Jurkat, Clone E6-1 (cell line): ENCODE measurements around the gene CD48.
"Not testable (repeated sequence)": the region's sequence is repeated elsewhere in the genome, so short reads cannot be mapped to it uniquely, and the experiment has no call there.

Experiments
- DNase-seq: peaks from one replicate; pipeline ENCODE4 v3.0.0-alpha.2; 2011; ENCODE audit warnings: low read depth, low spot score
- H3K4me3 ChIP-seq: 2 replicates; pipeline ENCODE4 v1.5.1; 2011; ENCODE audit warnings: mild to moderate bottlenecking, low read length, control low read depth, moderate library complexity

CD48 gene

DNA sequence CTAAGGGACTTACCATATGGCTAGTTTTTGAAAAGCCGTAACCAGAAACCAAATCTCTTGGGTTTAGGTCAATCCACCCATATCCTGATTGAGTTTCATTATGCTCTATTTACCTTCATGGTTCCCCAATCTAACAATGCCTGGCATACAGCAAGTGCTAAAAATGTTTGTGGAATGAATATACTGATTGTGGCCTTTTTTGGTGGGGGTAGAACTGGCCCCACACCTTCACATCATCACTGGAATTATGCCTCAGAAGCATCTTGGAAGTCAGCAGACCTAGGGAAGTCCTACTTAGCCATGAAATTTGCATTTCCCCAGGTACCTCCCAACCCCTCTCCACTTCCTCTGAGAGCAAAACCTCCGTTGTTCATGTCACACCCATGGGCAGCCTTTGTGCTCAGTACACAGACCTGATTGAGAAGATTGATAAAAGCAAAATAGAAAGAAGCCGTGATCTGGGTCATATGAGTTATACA is 47.0 kb downstream of the CD48 start:
- no peak for DNase-seq
- H3K4me3 ChIP-seq, result no peak overlapping the region

DNA sequence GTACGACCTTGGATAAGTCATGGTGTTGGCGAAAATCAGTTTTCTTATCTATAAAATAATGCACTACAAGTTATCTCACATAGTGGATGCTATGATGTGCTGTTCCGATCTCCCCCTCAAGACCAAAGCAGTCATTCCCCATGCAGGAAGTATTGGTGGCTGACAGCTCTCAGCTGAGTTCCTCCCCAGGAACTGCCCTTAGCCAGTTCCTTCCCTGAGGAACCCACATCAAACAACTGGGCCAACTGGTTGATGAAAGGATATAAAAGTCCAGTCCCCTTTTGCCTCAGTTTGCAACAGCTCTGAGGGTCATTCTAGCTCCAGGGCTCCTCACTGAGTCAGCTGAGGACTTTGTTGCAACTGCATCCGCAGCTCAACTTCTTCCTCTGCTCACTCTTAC is 48.7 kb downstream of the CD48 start:
- DNase-seq, result no peak
- no peak overlapping the region for H3K4me3 ChIP-seq

DNA sequence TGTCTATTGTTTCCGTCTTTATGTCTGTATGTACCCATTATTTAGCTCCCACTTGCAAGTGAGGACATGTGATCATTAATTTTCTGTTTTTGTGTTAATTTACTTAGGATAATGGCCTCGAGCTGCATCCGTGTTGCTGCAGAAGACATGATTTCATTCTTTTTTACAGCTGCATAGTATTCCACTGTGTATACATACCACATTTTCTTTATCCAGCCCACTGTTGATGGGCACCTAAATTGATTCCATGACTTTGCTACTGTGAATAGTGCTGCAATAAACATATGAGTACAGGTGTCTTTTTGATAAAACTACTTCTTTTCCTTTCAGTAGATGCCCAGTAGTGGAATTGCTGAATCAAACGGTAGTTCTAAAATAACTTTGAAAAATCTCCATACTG is 52.1 kb downstream of the CD48 start:
- H3K4me3 ChIP-seq, result no peak overlapping the region
- DNase-seq, result no peak

DNA sequence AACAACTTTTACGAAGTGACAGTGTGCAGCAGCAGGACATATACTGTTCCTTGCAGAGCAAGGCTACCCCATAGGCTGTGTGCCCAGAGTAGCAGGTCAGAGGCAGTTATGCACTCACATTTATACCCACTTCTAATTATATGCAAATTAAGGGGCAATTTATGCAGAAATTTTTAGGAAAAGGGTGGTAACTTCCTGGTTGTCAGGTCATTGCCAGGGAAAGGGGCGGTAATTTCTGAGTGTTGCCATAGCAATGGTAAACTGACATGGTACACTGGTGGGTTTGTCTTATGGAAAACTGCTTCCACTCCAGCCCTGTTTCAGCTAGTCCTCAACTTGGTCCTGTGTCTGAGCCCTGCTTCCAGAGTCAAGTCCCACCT is 52.8 kb downstream of the CD48 start:
- DNase-seq, result no peak
- no peak overlapping the region for H3K4me3 ChIP-seq

DNA sequence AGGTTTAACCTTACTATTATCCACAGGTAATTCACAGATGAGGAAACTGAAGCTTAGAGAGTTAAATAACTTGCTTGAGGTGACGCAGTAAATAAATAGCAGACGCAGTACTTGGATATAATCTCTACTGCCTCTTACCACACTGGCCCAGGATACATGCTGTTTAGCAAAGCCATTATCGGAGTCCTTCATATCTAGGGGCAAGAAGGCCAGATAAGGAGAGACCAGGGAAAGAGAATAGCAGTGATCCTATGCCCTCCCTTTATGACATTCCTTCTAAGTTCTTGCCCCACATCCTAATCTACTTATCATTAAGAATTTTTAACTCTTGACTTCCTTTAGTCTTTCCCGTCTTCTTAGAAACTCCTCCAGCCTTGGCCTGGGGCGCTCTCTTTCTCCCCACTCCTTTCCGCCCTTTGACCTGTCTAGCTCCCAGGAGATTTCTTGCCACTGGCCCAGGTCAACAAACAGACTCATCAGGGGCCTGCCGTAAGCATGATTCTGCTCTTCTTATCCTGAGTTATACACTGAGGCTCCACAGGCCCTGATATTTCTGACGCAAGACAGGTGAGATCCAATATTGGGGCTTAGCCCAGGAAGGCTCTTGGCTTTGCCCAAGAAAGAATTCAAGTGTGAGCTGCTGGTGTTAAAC is 53.3 kb downstream of the CD48 start:
- DNase-seq, result no peak
- H3K4me3 ChIP-seq, result no peak overlapping the region

DNA sequence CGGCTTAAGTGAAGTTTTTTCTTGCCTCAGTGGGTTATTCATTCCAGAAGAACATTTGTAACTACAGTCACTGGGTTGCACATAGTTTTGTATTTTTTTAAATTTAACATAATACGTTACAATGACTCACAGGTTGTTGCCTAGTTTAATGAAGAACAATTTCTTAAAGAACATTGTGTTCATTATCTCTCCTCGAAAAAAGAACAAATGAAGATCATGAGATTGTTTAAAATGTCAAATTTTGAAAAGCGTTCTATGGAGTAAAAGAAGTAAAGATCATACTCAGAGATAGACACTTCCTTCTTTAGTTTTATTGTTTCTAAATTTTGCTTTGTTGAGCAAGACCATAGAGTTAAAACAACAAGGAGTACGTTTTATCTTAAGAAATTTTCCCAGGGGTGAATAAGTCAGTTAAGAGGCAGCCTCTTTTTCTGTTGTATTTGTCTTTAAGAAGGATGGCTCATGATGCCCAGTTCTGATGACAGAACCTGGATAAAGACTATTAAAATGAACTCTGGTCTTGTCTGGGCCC is 54.3 kb downstream of the CD48 start:
- H3K4me3 ChIP-seq, result no peak overlapping the region
- DNase-seq, result no peak

DNA sequence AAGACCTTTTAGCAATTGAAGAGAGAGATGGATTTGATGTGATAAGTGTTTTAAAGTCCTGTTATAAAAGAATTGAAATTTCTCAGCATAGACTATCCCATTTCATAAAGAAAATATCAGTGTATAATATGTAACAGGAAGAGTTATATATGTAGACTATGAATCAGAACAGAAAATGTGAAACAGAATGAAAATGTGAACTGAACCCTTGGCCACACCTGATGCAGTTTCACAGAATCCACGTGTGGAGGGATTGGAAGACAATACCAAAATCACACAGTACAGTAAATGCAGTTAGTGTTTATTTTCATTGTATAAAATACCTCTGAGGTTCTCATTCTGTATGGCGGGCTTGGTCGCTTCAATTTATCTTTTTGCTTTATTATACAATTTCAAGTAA is 54.9 kb downstream of the CD48 start:
- DNase-seq, result no peak
- H3K4me3 ChIP-seq, result no peak overlapping the region

DNA sequence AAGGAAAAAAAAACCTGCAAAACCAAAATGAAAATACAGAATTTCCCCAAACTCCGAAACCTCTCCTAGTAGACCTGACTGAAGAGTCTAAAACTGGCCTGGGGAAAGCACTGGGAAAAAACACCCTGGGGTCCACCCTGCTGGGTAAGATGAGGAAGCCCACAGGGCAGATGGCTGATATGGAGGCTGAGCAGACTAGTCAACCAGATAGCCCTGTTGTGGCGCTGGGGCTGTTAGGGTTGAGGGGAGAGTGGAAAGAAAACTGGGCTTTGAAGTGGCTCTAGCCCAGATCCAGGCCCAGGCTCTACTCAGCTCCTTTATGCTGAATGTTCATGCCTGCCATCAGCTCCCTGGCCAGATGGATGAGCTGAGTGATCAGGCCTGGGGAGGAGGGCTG is 58.0 kb downstream of the CD48 start:
- no peak for DNase-seq
- no peak overlapping the region for H3K4me3 ChIP-seq

DNA sequence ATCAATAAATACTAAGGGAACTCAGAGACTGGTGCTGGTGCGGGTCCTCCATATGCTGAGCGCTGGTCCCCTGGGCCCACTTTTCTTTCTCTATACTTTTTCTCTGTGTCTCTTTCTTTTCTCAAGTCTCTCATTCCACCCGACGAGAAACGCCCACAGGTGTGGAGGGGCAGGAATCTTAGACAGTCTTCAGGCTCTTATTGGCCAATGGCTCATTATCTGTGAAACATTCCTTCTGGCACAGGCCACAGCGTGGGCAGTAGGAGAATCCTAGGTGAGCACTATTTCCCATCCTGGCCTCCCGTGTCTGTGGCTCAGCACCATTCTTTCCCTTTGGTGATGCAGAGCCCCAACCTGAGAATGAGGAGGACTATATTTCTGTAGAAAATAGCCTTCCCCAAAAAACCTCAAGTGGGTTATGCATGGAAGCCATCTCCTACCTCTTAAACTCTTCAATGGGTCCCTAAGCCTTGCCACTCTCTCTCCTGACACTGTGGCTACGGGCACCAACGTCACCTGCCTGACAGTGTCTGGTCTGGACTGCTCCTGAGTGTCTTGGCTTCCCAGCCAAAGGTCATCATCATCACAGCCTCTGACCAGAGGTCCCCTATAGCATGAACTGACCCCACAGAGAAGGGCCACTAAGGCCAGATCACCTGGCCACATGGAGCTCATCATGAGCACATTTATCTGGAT is 58.5 kb downstream of the CD48 start:
- H3K4me3 ChIP-seq, result no peak overlapping the region

DNA sequence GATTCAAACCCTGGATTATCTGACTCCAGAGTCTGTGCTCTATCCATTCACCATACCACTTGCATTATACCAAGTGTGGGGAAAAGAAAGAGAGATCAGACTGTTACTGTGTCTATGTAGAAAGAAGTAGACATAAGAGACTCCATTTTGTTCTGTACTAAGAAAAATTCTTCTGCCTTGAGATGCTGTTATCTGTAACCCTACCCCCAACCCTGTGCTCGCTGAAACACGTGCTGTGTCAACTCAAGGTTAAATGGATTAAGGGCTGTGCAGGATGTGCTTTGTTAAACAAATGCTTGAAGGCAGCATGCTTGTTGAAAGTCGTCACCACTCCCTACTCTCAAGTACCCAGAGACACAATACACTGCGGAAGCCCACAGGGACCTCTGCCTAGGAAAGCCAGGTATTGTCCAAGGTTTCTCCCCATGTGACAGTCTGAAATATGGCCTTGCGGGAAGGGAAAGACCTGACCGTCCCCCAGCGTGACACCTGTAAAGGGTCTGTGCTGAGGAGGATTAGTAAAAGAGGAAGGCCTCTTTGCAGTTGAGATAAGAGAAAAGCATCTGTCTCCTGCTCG is 59.5 kb downstream of the CD48 start:
- H3K4me3 ChIP-seq, DNase-seq: not testable (repeated sequence)

More for the DNA sequence above, 58.5 kb downstream of the CD48 start:
- DNase-seq, result no peak

DNA sequence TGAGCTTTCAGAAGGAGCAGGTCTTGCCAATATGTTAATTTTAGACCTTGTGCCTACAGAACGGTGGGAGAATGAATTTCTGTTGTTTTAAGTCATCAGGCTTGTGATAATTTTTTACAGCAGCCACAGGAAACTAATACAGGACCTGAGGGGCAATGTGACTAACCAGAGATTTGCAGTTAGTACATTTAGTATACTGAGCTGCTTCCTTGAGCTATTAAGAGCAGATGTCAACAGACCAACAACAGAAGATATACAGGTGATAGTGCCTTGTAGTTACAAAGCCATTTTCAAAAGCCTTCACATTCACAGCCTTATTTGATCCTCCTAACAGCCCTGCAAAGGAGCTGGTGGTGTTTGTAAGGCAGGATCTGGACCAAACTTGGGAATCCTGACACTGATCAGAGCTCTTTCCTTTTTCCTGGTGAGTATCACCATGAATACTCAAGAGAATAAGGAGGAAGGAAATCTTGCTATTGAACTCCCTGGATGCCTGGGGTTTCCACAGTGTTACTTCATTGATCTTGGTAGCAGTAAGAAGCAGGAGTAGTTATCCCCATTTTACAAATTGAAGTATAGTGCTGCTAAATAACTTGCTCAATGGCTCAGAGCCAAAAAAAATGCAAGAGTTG is 60.1 kb downstream of the CD48 start:
- DNase-seq, result no peak
- H3K4me3 ChIP-seq, result no peak overlapping the region

DNA sequence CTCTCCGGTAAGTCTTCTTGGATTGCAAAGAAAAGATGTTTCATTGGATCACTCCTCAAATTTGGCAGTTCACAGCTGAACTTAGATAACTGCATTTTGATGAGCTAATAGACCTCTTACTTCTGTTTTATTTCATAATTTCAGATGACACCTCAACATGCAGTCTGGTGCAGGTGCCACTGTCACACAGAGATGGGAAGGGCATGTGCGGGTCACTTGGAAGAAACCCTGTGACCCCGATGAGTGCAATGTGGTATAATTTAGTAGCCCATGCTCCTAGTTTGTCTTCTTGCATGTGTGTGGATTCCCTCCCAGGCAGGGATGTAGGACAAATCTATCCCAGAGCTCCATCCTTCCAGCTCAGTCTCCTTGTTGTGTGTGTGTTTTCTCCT is 64.3 kb downstream of the CD48 start:
- DNase-seq, result no peak
- no peak overlapping the region for H3K4me3 ChIP-seq

DNA sequence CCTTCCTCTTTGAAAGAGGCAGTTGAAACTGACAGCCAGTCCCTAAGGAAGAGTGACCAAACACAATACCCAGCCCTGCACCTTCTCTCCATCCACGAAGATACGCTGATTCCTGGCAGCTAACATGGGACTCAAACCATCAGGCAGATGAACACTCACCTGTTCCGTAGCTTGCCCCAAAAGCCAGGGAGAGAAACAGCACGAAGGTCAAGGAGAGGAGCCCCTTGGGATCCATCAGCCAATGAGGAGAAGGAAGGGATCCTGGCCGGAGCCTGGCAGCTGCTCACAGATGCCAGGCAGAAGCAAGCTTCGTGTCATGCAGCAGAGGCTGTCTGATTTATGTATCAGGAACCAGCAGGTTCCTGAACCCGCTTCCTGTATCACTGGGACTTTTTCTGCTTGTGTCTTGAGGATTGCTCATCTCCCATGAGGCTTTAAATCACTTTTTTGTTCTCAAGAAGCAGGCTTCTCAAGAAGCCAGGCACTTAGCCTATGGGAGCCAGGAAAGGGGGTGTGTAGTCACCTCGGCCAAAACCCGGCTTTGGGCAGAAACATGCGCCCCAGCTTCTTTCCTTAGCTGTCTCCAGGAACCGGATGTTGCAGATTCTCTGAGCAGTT is 64.8 kb downstream of the CD48 start, which contains the start of gene SLAMF1:
Gene SLAMF1, minus strand, starts transcription at position 334 of the 618 bp plus-strand sequence. Its CDS starts 99 bp downstream, at position 235.
- H3K4me3 ChIP-seq, result no peak within 1 kb of the TSS
- no peak for DNase-seq

DNA sequence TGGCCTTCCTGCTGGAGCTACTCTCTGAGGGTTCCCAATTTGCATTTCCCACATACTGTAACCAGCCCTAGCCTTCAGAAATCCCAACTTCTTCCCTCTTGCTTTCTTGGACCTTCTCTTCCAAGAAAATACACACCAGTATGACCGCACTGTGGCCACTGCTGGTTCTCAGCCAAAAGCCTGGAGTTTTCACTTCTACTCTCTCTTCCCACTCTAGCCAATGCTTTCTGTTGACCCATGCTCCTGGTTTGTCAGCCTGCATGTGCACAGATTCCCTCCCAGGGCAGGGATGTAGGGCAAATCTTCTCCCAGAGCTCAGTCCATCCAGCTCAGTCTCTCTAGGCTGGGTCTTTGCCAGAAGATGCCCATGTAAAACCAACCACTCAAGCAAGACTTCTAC is 65.4 kb downstream of the CD48 start:
- no peak for DNase-seq
- no peak overlapping the region for H3K4me3 ChIP-seq

DNA sequence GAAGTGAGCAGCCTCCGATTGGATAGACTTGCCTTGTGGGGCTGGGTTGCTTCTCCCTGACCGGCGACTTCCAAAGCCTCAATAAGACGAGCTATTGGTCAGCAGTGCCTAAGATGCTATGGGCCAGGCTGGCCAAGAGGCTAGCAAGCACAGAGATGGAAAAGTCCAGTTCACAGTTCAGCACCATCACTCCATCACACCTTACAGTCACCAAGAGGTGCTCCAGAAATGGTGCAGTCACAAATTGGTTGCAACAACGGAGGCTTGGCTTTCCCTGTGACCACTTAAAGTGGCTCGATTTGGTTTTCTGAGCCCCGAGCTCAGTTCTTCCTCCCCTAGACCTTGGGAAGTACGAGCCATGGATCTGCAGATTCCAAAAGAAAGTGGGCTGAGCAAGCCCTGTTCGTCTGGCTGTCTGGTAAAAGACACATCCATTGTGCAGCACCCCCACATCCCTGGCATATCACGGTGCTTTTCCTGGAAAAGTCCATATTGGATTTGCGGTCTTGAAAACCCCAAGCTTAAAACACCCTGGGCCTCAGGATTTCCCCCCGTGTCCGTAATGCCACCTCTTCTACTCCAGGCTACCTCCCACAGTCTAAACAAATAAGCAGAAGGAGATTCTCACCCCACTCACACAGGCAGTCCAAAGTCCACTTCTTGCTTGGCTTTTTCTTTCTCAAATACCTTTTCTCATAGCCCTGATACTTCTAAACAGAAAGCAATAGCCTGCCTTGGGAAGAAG is 66.1 kb downstream of the CD48 start:
- no peak overlapping the region for H3K4me3 ChIP-seq
- DNase-seq, result no peak

DNA sequence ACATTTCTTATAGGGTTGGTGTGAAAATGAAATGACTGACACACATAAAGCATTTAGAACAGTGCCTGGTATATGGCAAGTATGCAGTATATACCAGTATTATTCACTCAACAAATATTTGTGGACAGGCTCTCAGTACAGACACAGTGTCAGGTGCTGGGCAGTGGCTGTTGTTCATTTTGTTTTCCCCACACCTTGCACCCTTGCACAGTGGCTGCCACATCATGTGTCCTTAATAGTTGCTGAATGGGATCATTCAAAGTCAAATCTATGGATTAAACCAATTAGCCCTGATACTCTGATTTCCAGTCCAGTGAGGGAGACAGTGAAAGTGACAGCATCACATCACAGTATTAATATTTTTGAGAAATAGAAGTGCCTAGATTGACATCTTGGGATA is 67.2 kb downstream of the CD48 start:
- no peak overlapping the region for H3K4me3 ChIP-seq
- DNase-seq, result no peak

DNA sequence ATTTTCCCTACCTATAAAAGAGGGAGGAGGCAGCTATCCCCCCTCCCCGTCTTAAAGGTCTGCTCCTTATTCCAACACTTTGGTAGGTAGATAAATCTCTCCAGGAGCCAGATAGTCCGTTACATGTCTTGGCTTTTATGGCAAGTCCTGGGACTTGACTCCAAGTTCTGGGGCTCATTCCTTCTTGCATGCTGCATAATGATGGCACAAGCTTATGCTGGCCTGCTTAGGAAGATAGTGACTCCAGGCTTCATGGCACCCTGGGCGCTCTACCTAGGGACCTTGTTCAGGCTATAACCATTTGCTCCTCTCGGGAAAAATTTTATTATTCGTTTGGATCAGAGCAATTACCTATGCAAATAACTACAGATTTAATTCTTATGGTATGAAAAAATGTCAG is 68.5 kb downstream of the CD48 start:
- H3K4me3 ChIP-seq, result no peak overlapping the region
- DNase-seq, result no peak

DNA sequence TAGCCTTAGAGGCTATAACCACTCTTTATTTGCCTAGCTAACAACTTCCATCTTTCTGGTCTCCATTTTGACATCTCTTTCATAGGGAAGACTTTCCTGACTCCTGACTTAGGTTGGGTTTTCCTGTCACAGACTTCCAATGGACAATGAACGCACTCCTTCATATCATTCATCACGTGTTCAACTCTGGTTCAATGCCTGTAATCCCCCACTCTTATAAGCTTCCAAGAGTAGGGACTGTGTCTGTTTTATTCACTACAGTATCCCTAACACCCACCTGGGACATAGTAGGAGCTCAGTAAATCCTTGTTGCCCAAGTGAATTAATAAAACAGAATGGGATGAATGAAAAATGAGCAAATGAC is 69.4 kb downstream of the CD48 start:
- no peak overlapping the region for H3K4me3 ChIP-seq

More for the DNA sequence above, 69.4 kb downstream of the CD48 start:
- no peak for DNase-seq
